GM19372 (cell line): ENCODE results near the gene SHH.

Source experiments
- ATAC-seq: cut with Tn5 transposase; IDR thresholded peaks from one replicate; pipeline ENCODE4 v1.9.1; 2021; ENCODE audit warnings: mild to moderate bottlenecking, low read depth, moderate library complexity; ENCODE audit not compliant: unreplicated experiment

The SHH gene

GRCh38 chr7:155811895-155812761, at the start of gene SHH:
SHH (minus strand) TSS chr7:155812463; CDS start chr7:155812122, 341 bp downstream.
- ATAC-seq = no peak

DNA sequence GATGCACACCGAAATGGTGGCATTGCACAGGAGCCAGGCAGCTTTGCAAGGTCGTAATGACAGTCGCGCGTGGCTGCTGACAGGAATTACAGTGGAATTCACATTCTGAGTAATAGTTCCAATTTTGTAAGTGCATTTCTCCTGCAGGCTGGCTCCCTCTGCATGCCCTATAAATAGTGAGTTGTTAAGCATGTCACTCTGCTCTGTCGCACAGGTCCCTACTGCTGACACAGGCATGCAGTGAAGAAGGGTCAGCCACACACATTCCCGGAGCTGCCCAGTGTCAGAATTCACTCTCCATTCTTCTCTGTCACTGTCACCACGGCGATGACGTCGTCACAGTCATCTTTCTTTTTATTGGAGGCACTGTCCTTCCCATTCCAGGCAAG, 49.2 kb upstream of the SHH start:
- no peak for ATAC-seq

DNA sequence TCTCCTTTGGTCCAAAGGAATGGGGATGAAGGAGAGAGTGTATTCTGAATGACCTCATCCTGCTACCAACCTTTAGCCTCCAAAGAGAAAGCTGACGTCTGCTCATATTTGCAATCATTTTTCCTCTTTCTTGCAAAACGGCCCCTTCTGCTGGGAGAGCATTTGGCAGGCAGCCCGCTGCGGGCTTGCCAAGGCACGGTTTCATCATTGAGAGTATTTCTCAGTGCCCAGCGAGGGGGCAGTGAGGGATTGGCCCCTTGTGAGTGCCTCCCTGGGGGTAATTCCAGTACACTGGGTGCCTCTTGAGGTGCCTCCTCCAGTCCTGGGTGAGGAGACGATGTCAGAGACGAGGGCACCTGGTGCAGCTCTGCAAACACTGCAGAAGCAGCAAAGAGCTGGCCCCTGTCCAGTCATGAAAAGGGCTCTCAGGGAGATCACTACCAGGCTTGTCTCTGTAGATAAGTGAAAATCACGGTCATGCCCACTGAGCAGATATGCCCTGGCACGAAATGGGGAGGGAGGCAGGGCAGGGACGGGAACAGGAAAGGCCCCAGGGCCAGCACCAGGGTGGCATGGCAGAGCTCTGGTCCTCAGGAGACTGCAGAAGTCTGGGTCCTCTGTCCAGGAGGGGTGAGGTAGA, 48.7 kb upstream of the SHH start:
- no peak for ATAC-seq

- ATAC-seq = no peak
These were observed 48.2 kb upstream of the SHH start for GRCh38 chr7:155860461-155860839.

- ATAC-seq = no peak
These were observed 46.3 kb upstream of the SHH start for GRCh38 chr7:155858521-155859061.

DNA sequence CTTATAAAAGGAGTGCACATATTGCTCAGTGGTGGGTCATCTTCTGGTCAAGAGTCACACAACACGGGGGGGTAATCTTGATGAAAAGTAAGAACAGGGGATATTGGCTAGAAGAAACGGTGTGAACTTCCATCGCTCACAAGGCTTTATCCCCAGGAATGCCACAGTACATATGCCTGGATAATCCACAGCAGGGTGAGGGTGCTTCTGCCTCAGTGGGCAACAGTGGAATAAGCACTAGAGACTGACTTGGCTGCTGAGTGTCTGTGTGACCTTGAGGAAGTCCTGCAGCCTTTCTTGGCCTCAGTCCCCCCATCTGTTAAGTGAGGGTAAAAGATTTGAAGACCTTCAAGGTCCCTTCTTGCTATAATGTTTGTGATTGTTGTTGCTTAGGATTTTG, 44.9 kb upstream of the SHH start:
- no peak for ATAC-seq

- ATAC-seq = no peak
These were observed 44.4 kb upstream of the SHH start for GRCh38 chr7:155856656-155857055.

- ATAC-seq = no peak
These were observed 40.4 kb upstream of the SHH start for GRCh38 chr7:155852426-155853301.

DNA sequence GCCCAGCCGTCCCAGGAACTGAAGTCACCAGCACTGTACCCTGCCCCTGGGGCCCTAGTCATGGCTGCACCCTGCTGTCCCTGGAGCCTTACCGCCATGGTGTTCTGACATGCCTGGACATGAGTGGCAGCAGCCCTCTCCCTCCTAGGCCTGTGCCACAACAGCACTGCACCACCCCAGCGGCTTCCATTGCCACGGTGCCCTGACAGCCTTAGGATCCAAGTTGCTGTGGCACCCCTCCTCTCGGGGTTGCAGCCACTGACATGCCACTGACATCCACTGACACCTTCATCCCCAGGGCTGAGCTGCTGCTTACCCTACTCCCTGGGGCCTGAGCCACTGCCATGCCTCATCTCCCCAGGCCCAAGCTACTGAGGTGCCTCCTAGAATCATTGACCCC, 39.6 kb upstream of the SHH start:
- no peak for ATAC-seq

GRCh38 chr7:155850766-155851678, 38.8 kb upstream of the SHH start:
- no peak for ATAC-seq

GRCh38 chr7:155850001-155850436, 37.8 kb upstream of the SHH start:
- ATAC-seq = no peak

GRCh38 chr7:155848691-155849669, 36.7 kb upstream of the SHH start:
- no peak for ATAC-seq

- no peak for ATAC-seq
These were observed 35.7 kb upstream of the SHH start for GRCh38 chr7:155847821-155848435.

- no peak for ATAC-seq
These were observed 34.7 kb upstream of the SHH start for GRCh38 chr7:155846936-155847335.

DNA sequence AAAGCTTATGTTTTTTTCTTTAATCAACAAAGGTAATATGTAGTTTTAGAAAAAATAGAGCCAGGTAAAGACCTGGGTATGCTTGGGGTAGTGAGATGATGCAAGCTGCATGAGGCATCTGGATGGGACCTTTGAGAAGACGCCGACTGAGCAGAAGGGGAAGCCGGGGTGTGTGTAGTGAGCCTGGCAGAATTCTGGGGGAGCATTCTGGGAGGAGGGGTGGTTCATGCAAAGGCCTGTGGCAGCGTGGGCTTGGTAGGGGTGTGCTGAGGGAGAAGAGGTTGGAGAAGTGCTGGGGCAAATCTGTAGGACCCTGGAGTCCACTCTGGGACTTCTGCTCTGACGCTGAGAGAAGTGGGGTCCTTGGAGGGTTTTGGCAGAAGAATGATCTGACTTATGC, 33.9 kb upstream of the SHH start:
- no peak for ATAC-seq

GRCh38 chr7:155845226-155845625, 33.0 kb upstream of the SHH start:
- no peak for ATAC-seq

DNA sequence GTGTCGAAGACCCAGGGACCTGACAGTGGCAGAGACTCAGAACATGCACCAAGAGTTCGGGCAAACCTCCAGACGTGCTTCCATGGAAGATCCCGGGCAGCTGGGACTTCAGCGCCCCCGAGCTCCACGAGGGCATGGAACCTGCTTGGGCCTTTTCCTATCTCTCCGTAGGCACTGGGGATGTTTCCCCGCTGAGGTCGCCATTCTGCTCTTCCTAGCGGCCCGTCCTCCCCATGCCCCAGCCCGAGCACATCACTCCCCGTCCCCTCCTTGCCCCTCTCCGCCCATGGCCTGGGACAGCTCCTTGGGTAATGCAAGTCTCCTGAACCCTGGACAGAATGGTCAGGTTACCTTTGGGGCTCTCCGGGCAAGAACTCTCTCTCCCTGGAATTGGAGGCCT, 32.3 kb upstream of the SHH start:
- ATAC-seq = no peak

- no peak for ATAC-seq
These were observed 31.8 kb upstream of the SHH start for GRCh38 chr7:155844019-155844453.
